Gastrocnemius medialis (tissue), 4 donors: ENCODE measurements around the gene CDKAL1.

Experiments
- CTCF ChIP-seq, 5 experiments: fragments of 450-650 bp in 3 of 5; fragments of 200-600 bp in 2 of 5; sonication (generic) in 2 of 5; IDR thresholded peaks in 4 of 5; conservative IDR thresholded peaks in 1 of 5; 1 replicate in 4 of 5; 2 replicates in 1 of 5; pipeline ENCODE4 v1.5.1; 2016 to 2019; ENCODE audit warnings: antibody characterized with exemption in 5 of 5, mild to moderate bottlenecking in 3 of 5, moderate library complexity in 3 of 5
- POLR2A ChIP-seq, 2 donors: fragments of 450-650 bp; IDR thresholded peaks; one replicate each; pipeline ENCODE4 v1.6.1; 2017; ENCODE audit warnings: antibody characterized with exemption in 2 of 2, mild to moderate bottlenecking in 2 of 2, moderate library complexity in 2 of 2

DNA sequence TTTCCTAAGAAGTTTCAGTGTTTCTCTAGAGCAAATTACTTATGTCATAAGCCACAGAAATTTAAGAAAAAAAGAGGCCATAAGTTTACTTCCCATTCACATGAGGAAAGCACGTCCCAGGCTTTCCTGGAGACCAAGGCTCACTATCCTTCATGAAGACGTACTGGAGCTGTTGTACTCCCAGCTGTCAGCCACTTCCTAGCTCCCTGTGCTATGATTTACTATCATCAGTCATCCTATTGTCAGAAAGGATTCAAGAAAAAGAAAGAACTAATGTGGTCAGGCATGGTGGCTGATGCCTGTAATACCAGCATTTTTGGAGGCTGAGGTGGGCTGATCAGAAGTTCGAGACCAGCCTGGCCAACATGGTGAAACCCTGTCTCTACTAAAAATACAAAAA lies 721.9 kb downstream of the CDKAL1 start:
- TF ChIP-seq CTCF (IDR thresholded peaks at IDR 0.05 in 4 of 5, conservative IDR thresholded peaks at IDR 0.05 in 1 of 5) (no peak), POLR2A (IDR thresholded peaks at IDR 0.05) (no peak)
